Fibroblast of lung (primary cell): ENCODE data around the gene RFTN2.
"Not testable (repeated sequence)": the region's sequence is repeated elsewhere in the genome, so short reads cannot be mapped to it uniquely, and the experiment has no call there.

ENCODE experiments used
- CTCF ChIP-seq, 2 donors: IDR thresholded peaks in 1 of 2; conservative IDR thresholded peaks in 1 of 2; 1 replicate in 1 of 2; 2 replicates in 1 of 2; pipeline ENCODE4 v1.5.1; 2011 to 2012; ENCODE audit warnings: low read length in 2 of 2, control low read depth in 1 of 2, inconsistent platforms in 1 of 2, low read depth in 1 of 2, mild to moderate bottlenecking in 1 of 2
- EZH2 ChIP-seq: IDR thresholded peaks from 2 replicates; pipeline ENCODE4 v1.5.1; 2012; ENCODE audit warnings: low read length, control low read depth, mild to moderate bottlenecking; ENCODE audit errors: missing control alignments

- TF ChIP-seq EZH2; CTCF (conservative IDR thresholded peaks at IDR 0.05 in 1 of 2, IDR thresholded peaks at IDR 0.05 in 1 of 2; ENCODE audit: low read depth in 1 of 2, low read length in 2 of 2): not testable (repeated sequence)
Measured at GRCh38 chr2:197696571-197696970, 21.2 kb upstream of the RFTN2 start.
